ENCODE results near the gene FXYD5. TPM values are rescaled to one million over a fixed set of nuclear protein-coding genes. Genes with fewer than 3 reads are reported as not detected.
A peak's percentile ranks its signal among the peaks of the same experiment; 100 is the strongest.
"Not testable (repeated sequence)": the region's sequence is repeated elsewhere in the genome, so short reads cannot be mapped to it uniquely, and the experiment has no call there.

FXYD5 gene
- total RNA-seq, 2 experiments from 2014 or later = 587 to 615 TPM

DNA sequence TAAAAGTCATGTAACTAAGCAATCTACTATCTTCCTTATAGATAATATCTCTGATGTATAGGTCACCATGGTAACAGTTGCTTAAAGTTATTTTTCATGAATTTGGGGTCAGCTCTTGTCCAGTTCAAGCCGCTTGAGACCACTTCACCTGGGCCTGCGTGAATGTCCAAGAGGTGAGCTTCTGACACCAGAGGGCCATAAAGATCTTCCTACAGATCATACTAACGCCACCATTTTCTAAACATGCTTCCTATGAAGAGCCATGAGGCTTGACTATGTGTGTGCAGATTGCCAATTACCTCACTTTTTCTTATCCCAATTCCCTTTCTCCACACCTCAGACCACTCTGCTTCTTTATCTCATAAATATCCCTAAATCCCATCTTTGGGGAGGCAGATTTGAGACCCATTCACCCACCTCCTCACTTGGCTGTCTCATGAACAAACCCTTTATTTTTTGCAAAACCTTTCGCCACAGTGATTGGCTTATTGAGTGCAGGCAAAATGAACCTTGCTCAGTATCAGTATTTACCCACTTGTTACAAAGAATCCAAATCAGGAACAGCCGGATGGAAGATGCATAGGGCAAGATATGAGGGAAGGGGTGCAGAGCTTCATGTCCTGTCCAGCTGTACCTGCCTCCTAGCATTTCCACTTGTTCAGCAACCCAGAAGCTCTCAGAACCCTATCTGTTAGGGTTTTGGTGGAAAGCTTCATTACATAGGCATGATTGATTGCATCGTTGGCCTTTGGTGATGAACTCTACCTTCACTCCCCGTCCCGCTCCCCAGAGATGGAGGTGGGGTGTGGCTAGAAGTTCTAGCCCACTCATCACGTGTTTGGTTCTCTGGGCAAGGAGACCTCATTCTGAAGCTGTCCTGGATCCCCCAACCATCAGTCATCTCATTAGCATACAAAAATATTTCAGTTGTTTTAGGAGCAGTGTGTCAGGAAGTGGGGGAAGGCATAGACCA, 39.8 kb downstream of the FXYD5 start:
- Mint-ChIP-seq H3K27me3 (no peaks in the 10 kb centered on the region), H3K4me1 (ENCODE audit: low read depth) (peaks cover 18% of the 10 kb centered on the region), H3K27ac (no peak overlapping the region), H3K36me3 (ENCODE audit: low read depth) (no peaks in the 10 kb centered on the region), H3K9me3 (no peaks in the 10 kb centered on the region), H3K4me3 (no peak overlapping the region)
- DNase-seq (no peak), ATAC-seq (ENCODE audit: poor library complexity) (no peak)
- CTCF ChIA-PET = interaction anchor here (0.8 to 1.7 kb wide), 2 partner anchors 18 to 43 kb away, joined by 3 read pairs; no protein-coding TSS in a partner anchor
- intact Hi-C loops (cut with DNase I, micrococcal nuclease) = loop anchor here in 1 of 2 experiments (5.0 kb wide), 1 partner anchor 43 kb away; no protein-coding TSS in a partner anchor
- Histone ChIP-seq H3K27ac (ENCODE audit: low read depth in 1 of 2, low read length in 2 of 2) (no peak overlapping the region), H3K36me3 (ENCODE audit: insufficient read depth, low read length) (no peaks in the 10 kb centered on the region), H3K27me3 (ENCODE audit: control insufficient read depth in 1 of 2, insufficient read depth in 2 of 2, low read length in 2 of 2) (no peaks in the 10 kb centered on the region), H3K9me3 (ENCODE audit: control insufficient read depth in 1 of 2, insufficient read depth in 1 of 2, low read length in 2 of 2) (no peaks in the 10 kb centered on the region), H3K4me3 (ENCODE audit: low read length) (no peak overlapping the region), H3K4me1 (ENCODE audit: insufficient read depth, low read length) (peaks cover 5% of the 10 kb centered on the region)
- POLR2A ChIA-PET = interaction anchor here (0.7 to 2.4 kb wide), 7 partner anchors 12 to 76 kb away, joined by 3 to 12 read pairs (median 4); partner anchors contain the start of gene USF2
- TF ChIP-seq, protein P1, sequence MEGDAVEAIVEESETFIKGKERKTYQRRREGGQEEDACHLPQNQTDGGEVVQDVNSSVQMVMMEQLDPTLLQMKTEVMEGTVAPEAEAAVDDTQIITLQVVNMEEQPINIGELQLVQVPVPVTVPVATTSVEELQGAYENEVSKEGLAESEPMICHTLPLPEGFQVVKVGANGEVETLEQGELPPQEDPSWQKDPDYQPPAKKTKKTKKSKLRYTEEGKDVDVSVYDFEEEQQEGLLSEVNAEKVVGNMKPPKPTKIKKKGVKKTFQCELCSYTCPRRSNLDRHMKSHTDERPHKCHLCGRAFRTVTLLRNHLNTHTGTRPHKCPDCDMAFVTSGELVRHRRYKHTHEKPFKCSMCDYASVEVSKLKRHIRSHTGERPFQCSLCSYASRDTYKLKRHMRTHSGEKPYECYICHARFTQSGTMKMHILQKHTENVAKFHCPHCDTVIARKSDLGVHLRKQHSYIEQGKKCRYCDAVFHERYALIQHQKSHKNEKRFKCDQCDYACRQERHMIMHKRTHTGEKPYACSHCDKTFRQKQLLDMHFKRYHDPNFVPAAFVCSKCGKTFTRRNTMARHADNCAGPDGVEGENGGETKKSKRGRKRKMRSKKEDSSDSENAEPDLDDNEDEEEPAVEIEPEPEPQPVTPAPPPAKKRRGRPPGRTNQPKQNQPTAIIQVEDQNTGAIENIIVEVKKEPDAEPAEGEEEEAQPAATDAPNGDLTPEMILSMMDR (IDR thresholded peaks at IDR 0.05) = peak; percentile 27

DNA sequence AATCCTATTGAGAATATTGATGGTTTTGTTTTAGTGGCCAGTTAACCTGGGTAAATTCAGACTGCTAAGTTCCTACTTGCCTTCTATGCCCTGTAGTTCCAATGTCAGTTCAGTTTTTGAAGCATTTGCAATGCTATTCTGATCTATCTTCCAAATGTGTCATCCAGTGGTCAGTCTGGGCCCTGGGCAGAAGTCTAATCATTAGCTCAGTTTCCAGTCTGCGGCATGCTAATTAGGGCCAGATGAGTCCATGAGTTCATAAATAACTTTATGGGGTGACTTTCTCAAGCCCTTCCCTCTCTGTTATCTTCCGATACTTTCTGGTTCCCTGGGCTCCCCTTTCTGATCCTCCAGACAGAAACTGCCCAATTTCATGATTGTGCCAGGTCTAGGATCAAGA, 41.3 kb downstream of the FXYD5 start:
- H3K4me3 Mint-ChIP-seq = no peak overlapping the region
- intact Hi-C loops (cut with DNase I, micrococcal nuclease) = no loop called here

DNA sequence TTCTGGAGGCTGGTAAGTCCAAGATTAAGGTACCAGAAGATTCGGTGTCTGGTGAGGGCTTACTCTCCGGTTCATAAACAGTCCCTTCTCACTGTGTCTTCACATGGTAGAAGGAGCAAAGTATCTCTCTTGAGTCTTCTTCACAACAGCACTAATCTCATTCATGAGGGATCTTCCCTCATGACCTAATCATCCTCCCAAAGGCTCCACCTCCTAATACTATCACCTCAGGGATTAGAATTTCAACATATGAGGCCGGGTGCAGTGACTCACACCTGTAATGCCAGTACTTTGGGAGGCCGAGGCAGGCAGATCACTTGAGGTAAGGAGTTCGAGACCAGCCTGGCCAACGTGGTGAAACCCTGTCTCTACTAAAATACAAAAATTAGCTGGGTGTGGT, 42.3 kb downstream of the FXYD5 start:
- H3K27ac ChIP-seq (ENCODE audit: low read depth in 1 of 2, low read length in 2 of 2); DNase-seq; H3K27me3 Mint-ChIP-seq; H3K4me3 ChIP-seq (ENCODE audit: low read length); ATAC-seq (ENCODE audit: poor library complexity); H3K9me3 ChIP-seq (ENCODE audit: control insufficient read depth in 1 of 2, insufficient read depth in 1 of 2, low read length in 2 of 2); H3K4me3 Mint-ChIP-seq; H3K27me3 ChIP-seq (ENCODE audit: control insufficient read depth in 1 of 2, insufficient read depth in 2 of 2, low read length in 2 of 2); H3K27ac Mint-ChIP-seq; POLR2A ChIA-PET; intact Hi-C loops (cut with DNase I, micrococcal nuclease); H3K9me3 Mint-ChIP-seq; H3K36me3 ChIP-seq (ENCODE audit: insufficient read depth, low read length); CTCF ChIA-PET; H3K36me3 Mint-ChIP-seq (ENCODE audit: low read depth): not testable (repeated sequence)
- H3K4me1 ChIP-seq (ENCODE audit: insufficient read depth, low read length) = peaks cover 17% of the 10 kb centered on the region
- H3K4me1 Mint-ChIP-seq (ENCODE audit: low read depth) = peaks cover 39% of the 10 kb centered on the region

More for the DNA sequence above, 41.3 kb downstream of the FXYD5 start:
- no peak for DNase-seq
- Histone ChIP-seq H3K36me3 (ENCODE audit: insufficient read depth, low read length) (no peaks in the 10 kb centered on the region), H3K27me3 (ENCODE audit: control insufficient read depth in 1 of 2, insufficient read depth in 2 of 2, low read length in 2 of 2) (no peaks in the 10 kb centered on the region), H3K4me1 (ENCODE audit: insufficient read depth, low read length) (peaks cover 10% of the 10 kb centered on the region), H3K27ac (ENCODE audit: low read depth in 1 of 2, low read length in 2 of 2) (no peak overlapping the region), H3K9me3 (ENCODE audit: control insufficient read depth in 1 of 2, insufficient read depth in 1 of 2, low read length in 2 of 2) (no peaks in the 10 kb centered on the region), H3K4me3 (ENCODE audit: low read length) (no peak overlapping the region)
- Mint-ChIP-seq H3K9me3 (no peaks in the 10 kb centered on the region), H3K27ac (no peak overlapping the region), H3K36me3 (ENCODE audit: low read depth) (no peaks in the 10 kb centered on the region), H3K4me1 (ENCODE audit: low read depth) (peaks cover 29% of the 10 kb centered on the region), H3K27me3 (no peaks in the 10 kb centered on the region)
- TF ChIP-seq, protein P1 (IDR thresholded peaks at IDR 0.05) = no peak
- no peak for ATAC-seq (ENCODE audit: poor library complexity)
- CTCF ChIA-PET = interaction anchor here (1.7 kb wide), 1 partner anchor 16 kb away, joined by 3 read pairs; no protein-coding TSS in a partner anchor
- POLR2A ChIA-PET = no interaction called here

Data from CD4-positive, alpha-beta T cell (primary cell).